ENCODE measurements around the gene TECTA.

The TECTA gene

DNA sequence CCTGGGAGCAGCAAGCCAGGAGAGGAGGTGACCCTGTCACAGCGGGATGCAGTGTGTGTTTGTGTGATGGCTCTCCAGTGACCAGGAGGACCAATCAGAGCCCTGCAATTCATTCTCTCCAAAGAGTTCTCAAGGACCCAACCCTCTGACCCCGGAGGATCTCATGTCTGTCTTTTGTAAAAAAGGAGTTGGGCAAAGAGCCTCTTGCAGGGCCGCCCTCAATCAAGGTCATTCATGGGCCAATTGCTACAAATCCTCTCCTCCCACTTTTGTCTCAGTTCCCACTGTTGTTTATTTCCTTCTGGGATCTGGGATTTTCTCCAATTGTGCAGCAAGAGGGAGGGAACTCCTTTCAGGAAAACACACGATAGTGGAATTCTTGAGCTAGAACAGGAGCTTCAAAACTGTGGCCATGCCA is 4.0 kb downstream of the TECTA start:
- Histone ChIP-seq H3F3A (ENCODE audit: control insufficient read depth, insufficient read depth) (no peaks in the 10 kb centered on the region), H4K20me1 (ENCODE audit: control insufficient read depth, insufficient read depth, low read depth, low read length) (no peaks in the 10 kb centered on the region), H3K27ac (ENCODE audit: low read depth, low read length) (no peak overlapping the region), H3K79me2 (ENCODE audit: control insufficient read depth, low read length) (no peaks in the 10 kb centered on the region), H3K9me2 (replicated peaks; ENCODE audit: control insufficient read depth, low read length) (no peaks in the 10 kb centered on the region), H3K9me3 (ENCODE audit: control insufficient read depth, insufficient read depth, low read length) (no peaks in the 10 kb centered on the region), H3K4me3 (ENCODE audit: low read length) (no peak overlapping the region), H3K4me1 (ENCODE audit: control insufficient read depth, low read length) (no peaks in the 10 kb centered on the region), H3K4me2 (ENCODE audit: low read length) (no peak overlapping the region), H3K27me3 (ENCODE audit: control insufficient read depth, low read length) (peaks cover 6% of the 10 kb centered on the region; the same call in 1 of the 2 replicates), H3K36me3 (ENCODE audit: control insufficient read depth, low read length) (no peaks in the 10 kb centered on the region)
- TF ChIP-seq EZH2phosphoT487 (IDR thresholded peaks at IDR 0.05; ENCODE audit: borderline replicate concordance, low read length) (no peak), CTCF (IDR thresholded peaks at IDR 0.05; ENCODE audit: low read depth, low read length, poor library complexity, severe bottlenecking) (no peak)

GRCh38 chr11:121105481-121106195 is 4.6 kb downstream of the TECTA start:
- Histone ChIP-seq H3K9me2 (replicated peaks; ENCODE audit: control insufficient read depth, low read length) (no peaks in the 10 kb centered on the region), H3F3A (ENCODE audit: control insufficient read depth, insufficient read depth) (no peaks in the 10 kb centered on the region), H3K36me3 (ENCODE audit: control insufficient read depth, low read length) (no peaks in the 10 kb centered on the region), H3K4me1 (ENCODE audit: control insufficient read depth, low read length) (no peaks in the 10 kb centered on the region), H3K9me3 (ENCODE audit: control insufficient read depth, insufficient read depth, low read length) (no peaks in the 10 kb centered on the region), H3K4me3 (ENCODE audit: low read length) (no peak overlapping the region), H3K4me2 (ENCODE audit: low read length) (no peak overlapping the region), H3K27me3 (ENCODE audit: control insufficient read depth, low read length) (0 out of 2 replicates have a peak, but pooled peaks cover 2% of the 10 kb centered on the region), H3K79me2 (ENCODE audit: control insufficient read depth, low read length) (no peaks in the 10 kb centered on the region), H3K27ac (ENCODE audit: low read depth, low read length) (no peak overlapping the region), H4K20me1 (ENCODE audit: control insufficient read depth, insufficient read depth, low read depth, low read length) (no peaks in the 10 kb centered on the region)
- TF ChIP-seq EZH2phosphoT487 (IDR thresholded peaks at IDR 0.05; ENCODE audit: borderline replicate concordance, low read length) (no peak), CTCF (IDR thresholded peaks at IDR 0.05; ENCODE audit: low read depth, low read length, poor library complexity, severe bottlenecking) (no peak)

DNA sequence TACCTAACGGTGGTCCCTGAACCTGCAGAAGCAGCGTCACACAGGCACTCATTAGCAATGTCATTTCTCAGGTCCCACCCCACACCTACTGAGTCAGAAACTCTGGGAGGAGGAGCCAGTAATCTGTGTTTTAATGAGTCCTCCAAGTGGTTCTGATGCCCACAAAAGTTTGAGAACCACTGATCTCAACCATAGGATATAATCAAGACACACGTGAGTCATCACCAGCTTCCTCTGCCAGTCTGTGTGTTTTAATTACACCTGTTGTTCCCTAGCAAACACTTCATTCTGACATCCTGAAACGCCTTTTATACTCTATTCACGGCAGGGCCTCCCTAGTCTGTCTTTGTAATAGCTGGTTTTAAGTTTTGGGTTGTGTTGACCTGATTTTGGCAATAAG is 5.8 kb downstream of the TECTA start:
- Histone ChIP-seq H3K4me1 (ENCODE audit: control insufficient read depth, low read length) (no peaks in the 10 kb centered on the region), H3K4me3 (ENCODE audit: low read length) (no peak overlapping the region), H3K27me3 (ENCODE audit: control insufficient read depth, low read length) (peaks cover 4% of the 10 kb centered on the region; the same call in 1 of the 2 replicates), H3K36me3 (ENCODE audit: control insufficient read depth, low read length) (no peaks in the 10 kb centered on the region), H3K9me2 (replicated peaks; ENCODE audit: control insufficient read depth, low read length) (no peaks in the 10 kb centered on the region), H3K4me2 (ENCODE audit: low read length) (no peak overlapping the region), H3F3A (ENCODE audit: control insufficient read depth, insufficient read depth) (no peaks in the 10 kb centered on the region), H3K27ac (ENCODE audit: low read depth, low read length) (no peak overlapping the region), H3K9me3 (ENCODE audit: control insufficient read depth, insufficient read depth, low read length) (no peaks in the 10 kb centered on the region), H4K20me1 (ENCODE audit: control insufficient read depth, insufficient read depth, low read depth, low read length) (no peaks in the 10 kb centered on the region), H3K79me2 (ENCODE audit: control insufficient read depth, low read length) (no peaks in the 10 kb centered on the region)
- TF ChIP-seq CTCF (IDR thresholded peaks at IDR 0.05; ENCODE audit: low read depth, low read length, poor library complexity, severe bottlenecking) (no peak), EZH2phosphoT487 (IDR thresholded peaks at IDR 0.05; ENCODE audit: borderline replicate concordance, low read length) (no peak)

Measured in DOHH2 (cell line).